Prostate gland (tissue), 2 donors: ENCODE data around the gene ATXN7L2. TPM values are rescaled to one million over a fixed set of nuclear protein-coding genes. Genes with fewer than 3 reads are reported as not detected.

Experiments used
- DNase-seq: peaks from one replicate; pipeline ENCODE4 v3.0.0-alpha.2; 2019; ENCODE audit warnings: low spot score
- H3K27ac ChIP-seq, 2 donors: fragments of 200-600 bp; sonication (generic); 2 replicates each; pipeline ENCODE4 v1.5.1; 2017 to 2019
- H3K27me3 ChIP-seq: fragments of 200-600 bp; sonication (generic); replicated peaks from 2 replicates; pipeline ENCODE4 v1.5.1; 2019; ENCODE audit not compliant: insufficient read depth
- H3K36me3 ChIP-seq, 2 donors: fragments of 200-600 bp; sonication (generic); 1 replicate in 1 of 2; 2 replicates in 1 of 2; pipeline versions ENCODE4 v1.5.1 to v1.8.1; 2017 to 2019
- H3K4me1 ChIP-seq: fragments of 200-600 bp; sonication (generic); replicated peaks from 2 replicates; pipeline ENCODE4 v1.5.1; 2019
- H3K4me3 ChIP-seq, 2 donors: fragments of 200-600 bp; sonication (generic); 2 replicates each; pipeline ENCODE4 v1.5.1; 2017 to 2019
- H3K9me3 ChIP-seq: fragments of 200-600 bp; sonication (generic); 2 replicates; pipeline ENCODE4 v1.5.1; 2017
- CTCF ChIP-seq, 4 experiments: fragments of 200-600 bp in 2 of 4; fragments of 450-650 bp in 2 of 4; sonication (generic) in 2 of 4; IDR thresholded peaks; 1 replicate in 3 of 4; 2 replicates in 1 of 4; pipeline ENCODE4 v1.5.1; 2016 to 2019; ENCODE audit warnings: antibody characterized with exemption in 4 of 4, mild to moderate bottlenecking in 2 of 4, moderate library complexity in 2 of 4
- POLR2A ChIP-seq: fragments of 450-650 bp; IDR thresholded peaks from one replicate; pipeline ENCODE4 v1.6.1; 2016; ENCODE audit warnings: antibody characterized with exemption, mild to moderate bottlenecking
- POLR2AphosphoS5 ChIP-seq: sonication (generic); formaldehyde crosslinking; IDR thresholded peaks from one replicate; pipeline ENCODE4 v1.6.1; 2017; ENCODE audit warnings: antibody characterized with exemption
- WGBS: methylation state at CpG from one replicate; pipeline ENCODE4 v1.1.5; 2018; 5-methylcytosine and 5-hydroxymethylcytosine counted together
- intact Hi-C: fragments of 100-400 bp; cut with DNase I; formaldehyde crosslinking; loops from one replicate; pipeline ENCODE4 v1.14.2; 2022
- total RNA-seq, 2 donors: library from RNA; depleted of rRNA; stranded (reverse); fragments of >200 nt; gene quantifications; one replicate each; pipeline ENCODE4 v1.1.0, GENCODE V29; 2016

ATXN7L2 gene
- total RNA-seq, 2 donors from 2014 or later, result 3.0 to 29.4 TPM

- Histone ChIP-seq H3K9me3 (no peaks in the 10 kb centered on the region), H3K27me3 (no peaks in the 10 kb centered on the region), H3K4me1 (no peaks in the 10 kb centered on the region), H3K4me3 (no peak overlapping the region), H3K36me3 (no peaks in the 10 kb centered on the region), H3K27ac (no peak overlapping the region)
- intact Hi-C loops, result loop anchor here (1.0 to 10.0 kb wide), 2 partner anchors 34 to 108 kb away; partner anchors contain the start of gene PSMA5
- TF ChIP-seq CTCF (IDR thresholded peaks at IDR 0.05), result peak; percentile 96 to 97 (median 96)
- TF ChIP-seq POLR2AphosphoS5, result peak; percentile 34
- no peak for TF ChIP-seq POLR2A
- WGBS, result 21% methylated on average over 12 of the region's 12 CpGs
- DNase-seq, result peak; percentile 74
Measured at GRCh38 chr1:109532365-109533136, 48.8 kb downstream of the ATXN7L2 start.

- H3K4me3 ChIP-seq, result no peak overlapping the region
- no peaks in the 10 kb centered on the region for H3K27me3 ChIP-seq
- no peaks in the 10 kb centered on the region for H3K4me1 ChIP-seq
- intact Hi-C loops, result loop anchor here (10.0 kb wide), 1 partner anchor 110 kb away; the partner anchor contains the start of gene PSMA5
- no peak for DNase-seq
- H3K27ac ChIP-seq, result no peak overlapping the region
- 82% methylated on average over 1 of the region's 1 CpG for WGBS
- TF ChIP-seq CTCF (IDR thresholded peaks at IDR 0.05), result no peak
- no peak for TF ChIP-seq POLR2AphosphoS5
- TF ChIP-seq POLR2A, result no peak
- H3K36me3 ChIP-seq, result no peaks in the 10 kb centered on the region
- H3K9me3 ChIP-seq, result no peaks in the 10 kb centered on the region
Measured at GRCh38 chr1:109534307-109534858, 50.7 kb downstream of the ATXN7L2 start.

- 73% methylated on average over 4 of the region's 4 CpGs for WGBS
- intact Hi-C loops, result loop anchor here (10.0 kb wide), 1 partner anchor 111 kb away; the partner anchor contains the start of gene PSMA5
- H3K27ac ChIP-seq, result no peak overlapping the region
Measured at GRCh38 chr1:109535481-109535880, 51.8 kb downstream of the ATXN7L2 start.

GRCh38 chr1:109535971-109536491, 52.3 kb downstream of the ATXN7L2 start:
- H3K36me3 ChIP-seq, result no peaks in the 10 kb centered on the region
- H3K27ac ChIP-seq, result no peak overlapping the region
- no peak for TF ChIP-seq CTCF (IDR thresholded peaks at IDR 0.05)
- TF ChIP-seq POLR2AphosphoS5, result no peak
- WGBS, result 45% methylated on average over 5 of the region's 5 CpGs
- H3K4me3 ChIP-seq, result no peak overlapping the region
- no peak for DNase-seq
- H3K27me3 ChIP-seq, result no peaks in the 10 kb centered on the region
- H3K4me1 ChIP-seq, result no peaks in the 10 kb centered on the region
- intact Hi-C loops, result loop anchor here (10.0 kb wide), 1 partner anchor 111 kb away; the partner anchor contains the start of gene PSMA5
- H3K9me3 ChIP-seq, result no peaks in the 10 kb centered on the region

More at GRCh38 chr1:109535481-109535880, 51.8 kb downstream of the ATXN7L2 start:
- no peaks in the 10 kb centered on the region for H3K9me3 ChIP-seq
- H3K4me3 ChIP-seq, result no peak overlapping the region
- no peak for TF ChIP-seq CTCF (IDR thresholded peaks at IDR 0.05)
- no peak for TF ChIP-seq POLR2A
- TF ChIP-seq POLR2AphosphoS5, result no peak
- H3K27me3 ChIP-seq, result no peaks in the 10 kb centered on the region
- no peaks in the 10 kb centered on the region for H3K36me3 ChIP-seq
- no peaks in the 10 kb centered on the region for H3K4me1 ChIP-seq
- no peak for DNase-seq
